Smooth muscle cell (in vitro differentiated cells): ENCODE measurements around the gene CCDC188. TPM values are rescaled to one million over a fixed set of nuclear protein-coding genes. Genes with fewer than 3 reads are reported as not detected.

Source experiments
- DNase-seq: peaks from one replicate; lab custom pipeline; 2025; ENCODE audit not compliant: unreplicated experiment; lab: John Stamatoyannopoulos, UW
- H2AFZ ChIP-seq: fragments of 200-600 bp; sonication (generic); 2 replicates; pipeline ENCODE4 v1.6.0; 2016; ENCODE audit warnings: antibody characterized with exemption, low read depth, mild to moderate bottlenecking
- H3F3A ChIP-seq: fragments of 200-600 bp; sonication (generic); 2 replicates; pipeline ENCODE4 v1.6.0; 2017; ENCODE audit warnings: antibody characterized with exemption, low read depth
- H3K27ac ChIP-seq: fragments of 200-600 bp; sonication (generic); 2 replicates; pipeline ENCODE4 v1.5.1; 2016; ENCODE audit warnings: low read depth, mild to moderate bottlenecking
- H3K27me3 ChIP-seq: fragments of 200-600 bp; sonication (generic); 2 replicates; pipeline ENCODE4 v1.6.1; 2016; ENCODE audit warnings: low read depth, mild to moderate bottlenecking
- H3K36me3 ChIP-seq: fragments of 200-600 bp; sonication (generic); 2 replicates; pipeline ENCODE4 v1.5.1; 2016; ENCODE audit warnings: low read depth
- H3K4me1 ChIP-seq: fragments of 200-600 bp; sonication (generic); 2 replicates; pipeline ENCODE4 v1.5.1; 2016; ENCODE audit warnings: low read depth
- H3K4me2 ChIP-seq: fragments of 200-600 bp; sonication (generic); 2 replicates; pipeline ENCODE4 v1.6.0; 2016; ENCODE audit warnings: mild to moderate bottlenecking
- H3K4me3 ChIP-seq: fragments of 200-600 bp; sonication (generic); 2 replicates; pipeline ENCODE4 v1.5.1; 2016; ENCODE audit warnings: mild to moderate bottlenecking
- H3K79me2 ChIP-seq: fragments of 200-600 bp; sonication (generic); 2 replicates; pipeline ENCODE4 v1.6.0; 2016; ENCODE audit warnings: low read depth, mild to moderate bottlenecking
- H3K9ac ChIP-seq: fragments of 200-600 bp; sonication (generic); 2 replicates; pipeline ENCODE4 v1.6.0; 2016; ENCODE audit warnings: low read depth
- H3K9me3 ChIP-seq: fragments of 200-600 bp; sonication (generic); replicated peaks from 2 replicates; pipeline ENCODE4 v1.5.1; 2016; ENCODE audit warnings: low read depth
- H4K20me1 ChIP-seq: fragments of 200-600 bp; sonication (generic); 2 replicates; pipeline ENCODE4 v1.6.0; 2016; ENCODE audit warnings: low read depth
- CTCF ChIP-seq: fragments of 200-600 bp; sonication (generic); IDR thresholded peaks from 2 replicates; pipeline ENCODE4 v1.5.1; 2017; ENCODE audit warnings: borderline replicate concordance, mild to moderate bottlenecking, antibody characterized with exemption; ENCODE audit not compliant: insufficient read depth, poor library complexity, severe bottlenecking
- WGBS: methylation state at CpG from one replicate; pipeline ENCODE4 v1.1.7; 2016; ENCODE audit warnings: low lambda C conversion rate; 5-methylcytosine and 5-hydroxymethylcytosine counted together
- polyA plus RNA-seq: library from polyadenylated mRNA; unstranded; fragments of >200 nt; fragmentation: Nextera tagmentation; extraction: Ambion mirVana; gene quantifications from 2 replicates; pipeline ENCODE4 v1.2.1, GENCODE V29; 2016
- total RNA-seq: library from RNA; depleted of rRNA; stranded (reverse); fragments of >200 nt; gene quantifications from 2 replicates; pipeline ENCODE4 v1.2.3, GENCODE V29; 2014

Gene CCDC188
- total and polyA plus RNA-seq, 2 experiments from 2014 or later: not detected

DNA sequence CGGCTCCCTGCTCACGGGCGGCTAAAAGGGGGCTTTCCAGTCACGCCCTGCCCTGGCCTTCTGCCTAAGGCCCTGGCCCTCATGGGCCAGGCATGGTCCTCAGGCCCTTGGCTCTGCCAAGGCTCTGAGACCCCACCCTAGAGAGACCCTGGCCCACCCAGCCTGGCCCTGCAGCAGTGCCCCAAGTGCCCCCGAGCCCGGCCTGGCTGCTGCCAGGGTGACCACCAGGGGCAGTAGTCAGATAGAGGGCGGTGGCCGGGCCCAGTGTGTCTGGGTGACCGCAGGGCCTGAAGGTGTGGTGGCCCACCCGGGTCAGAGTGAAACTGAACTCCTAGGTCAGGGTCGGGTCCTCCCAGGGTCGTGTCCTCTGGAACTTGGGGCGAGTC lies 29.4 kb upstream of the CCDC188 start:
- Histone ChIP-seq H3K9me3 (no peaks in the 10 kb centered on the region), H3K4me1 (no peaks in the 10 kb centered on the region), H3K9ac (no peak overlapping the region), H3K36me3 (no peaks in the 10 kb centered on the region), H4K20me1 (no peaks in the 10 kb centered on the region), H3K4me3 (no peak overlapping the region), H2AFZ (no peak overlapping the region), H3K27me3 (no peaks in the 10 kb centered on the region), H3K79me2 (no peaks in the 10 kb centered on the region), H3K4me2 (no peak overlapping the region), H3K27ac (no peak overlapping the region), H3F3A (no peaks in the 10 kb centered on the region)
- no peak for DNase-seq
- TF ChIP-seq CTCF: peak; percentile 35
- 87% methylated on average over 13 of the region's 13 CpGs for WGBS

DNA sequence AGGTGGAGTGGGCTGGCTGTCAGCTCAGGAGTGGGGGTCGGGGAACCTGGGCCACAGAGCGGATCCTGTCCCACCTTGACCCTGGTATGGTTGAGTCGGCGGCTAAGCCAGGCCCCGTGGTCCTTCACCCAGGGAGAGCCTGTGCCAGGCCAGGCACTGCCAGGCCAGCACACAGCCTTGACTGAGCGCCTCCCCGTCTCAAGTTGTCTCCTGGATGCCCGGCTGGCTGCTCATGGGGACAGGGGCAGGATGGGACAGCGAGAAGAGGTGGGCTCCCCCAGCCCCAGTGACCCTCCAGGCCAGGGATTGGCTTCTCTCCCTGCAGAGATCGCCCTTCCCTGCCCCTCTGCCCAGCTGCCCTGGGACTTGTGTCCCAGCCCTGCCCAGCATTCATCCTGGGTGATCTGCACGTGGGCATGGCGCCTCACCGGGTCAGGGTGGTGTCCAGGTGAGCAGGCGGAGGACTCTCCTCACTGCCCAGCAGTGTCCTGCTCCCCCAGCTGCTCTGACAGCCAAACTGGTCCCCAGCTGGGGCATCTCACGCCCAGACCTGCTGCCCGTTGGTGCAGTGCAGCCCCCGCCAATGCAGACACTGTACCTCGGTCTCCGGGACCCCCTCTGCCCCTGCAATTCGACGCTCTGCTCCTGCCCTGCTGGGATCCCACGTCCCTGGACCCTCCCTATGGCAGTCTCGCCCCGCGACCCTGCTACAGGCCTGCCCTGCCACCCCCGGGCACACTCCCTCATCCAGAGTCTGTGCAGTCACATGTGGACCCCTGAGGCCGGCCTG lies 28.8 kb upstream of the CCDC188 start:
- Histone ChIP-seq H3K4me3 (no peak overlapping the region), H3K79me2 (no peaks in the 10 kb centered on the region), H3K9ac (no peak overlapping the region), H2AFZ (no peak overlapping the region), H4K20me1 (no peaks in the 10 kb centered on the region), H3K4me2 (no peak overlapping the region), H3K36me3 (no peaks in the 10 kb centered on the region), H3K9me3 (no peaks in the 10 kb centered on the region), H3K4me1 (no peaks in the 10 kb centered on the region), H3F3A (no peaks in the 10 kb centered on the region), H3K27me3 (no peaks in the 10 kb centered on the region), H3K27ac (no peak overlapping the region)
- no peak for DNase-seq
- 91% methylated on average over 27 of the region's 27 CpGs for WGBS
- no peak for TF ChIP-seq CTCF

DNA sequence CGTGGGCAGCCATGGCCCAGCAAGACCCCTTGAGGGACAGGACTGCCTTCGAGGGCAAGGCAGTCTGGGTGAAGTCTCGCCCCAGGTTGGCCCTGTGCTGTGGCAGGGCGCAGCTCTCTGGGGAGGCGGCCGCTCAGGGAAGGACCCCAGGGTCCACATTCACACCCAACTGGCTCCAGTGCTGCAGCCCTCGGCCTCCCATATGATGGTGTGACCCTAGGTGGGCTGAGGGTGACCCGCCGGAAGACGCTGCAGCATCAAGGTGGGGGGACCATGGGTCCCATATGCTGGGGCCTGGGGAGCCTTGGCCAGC lies 28.0 kb upstream of the CCDC188 start:
- Histone ChIP-seq H3K9ac (no peak overlapping the region), H3F3A (no peaks in the 10 kb centered on the region), H3K36me3 (no peaks in the 10 kb centered on the region), H2AFZ (no peak overlapping the region), H3K4me3 (no peak overlapping the region), H3K27ac (no peak overlapping the region), H3K4me1 (no peaks in the 10 kb centered on the region), H3K4me2 (no peak overlapping the region), H3K27me3 (no peaks in the 10 kb centered on the region), H3K79me2 (no peaks in the 10 kb centered on the region), H4K20me1 (no peaks in the 10 kb centered on the region), H3K9me3 (no peaks in the 10 kb centered on the region)
- 88% methylated on average over 9 of the region's 10 CpGs for WGBS
- no peak for DNase-seq
- TF ChIP-seq CTCF: no peak
